Endothelial cell of umbilical vein (primary cell): ENCODE measurements around the gene FAM120B.

ENCODE experiments used
- CTCF ChIP-seq, 2 donors: IDR thresholded peaks; 1 replicate in 1 of 2; 2 replicates in 1 of 2; pipeline ENCODE4 v1.5.1; 2011; ENCODE audit warnings: low read length in 2 of 2, mild to moderate bottlenecking in 2 of 2, moderate library complexity in 2 of 2, control low read depth in 1 of 2, inconsistent platforms in 1 of 2, low read depth in 1 of 2; ENCODE audit not compliant: insufficient read depth in 1 of 2; ENCODE audit errors: extremely low read depth in 1 of 2
- EZH2 ChIP-seq: IDR thresholded peaks from 2 replicates; pipeline ENCODE4 v1.6.1; 2012; ENCODE audit warnings: borderline replicate concordance, low read depth, mild to moderate bottlenecking, moderate library complexity, low read length, inconsistent platforms; ENCODE audit not compliant: severe bottlenecking
- JUN ChIP-seq: IDR thresholded peaks from 2 replicates; pipeline ENCODE4 v1.6.1; 2011; ENCODE audit warnings: borderline replicate concordance, low read depth; ENCODE audit not compliant: insufficient read length, insufficient read depth
- MAX ChIP-seq: IDR thresholded peaks from 2 replicates; pipeline ENCODE4 v1.6.1; 2011; ENCODE audit not compliant: insufficient read depth, insufficient read length
- POLR2A ChIP-seq: IDR thresholded peaks from 2 replicates; pipeline ENCODE4 v1.6.1; 2012; ENCODE audit warnings: low read depth, mild to moderate bottlenecking, control low read depth, low read length
- POLR2AphosphoS5 ChIP-seq: IDR thresholded peaks from 2 replicates; pipeline ENCODE4 v1.6.1; 2012; ENCODE audit warnings: low read depth, mild to moderate bottlenecking, control low read depth, low read length, moderate library complexity; ENCODE audit not compliant: insufficient read depth

GRCh38 chr6:170276369-170277057 is 30.0 kb upstream of the FAM120B start:
- TF ChIP-seq CTCF (IDR thresholded peaks at IDR 0.05; ENCODE audit: extremely low read depth in 1 of 2, insufficient read depth in 1 of 2, low read depth in 1 of 2, low read length in 2 of 2) = no peak
- TF ChIP-seq POLR2A = no peak
- TF ChIP-seq MAX = no peak
- TF ChIP-seq POLR2AphosphoS5 = no peak
- no peak for TF ChIP-seq JUN
- TF ChIP-seq EZH2 = no peak
